ENCODE data around the gene RRP12. TPM values are rescaled to one million over a fixed set of nuclear protein-coding genes. Genes with fewer than 3 reads are reported as not detected.
A peak's percentile ranks its signal among the peaks of the same experiment; 100 is the strongest.

Gene RRP12
- total RNA-seq, 1 experiment from 2014 or later, result 86.2 TPM

DNA sequence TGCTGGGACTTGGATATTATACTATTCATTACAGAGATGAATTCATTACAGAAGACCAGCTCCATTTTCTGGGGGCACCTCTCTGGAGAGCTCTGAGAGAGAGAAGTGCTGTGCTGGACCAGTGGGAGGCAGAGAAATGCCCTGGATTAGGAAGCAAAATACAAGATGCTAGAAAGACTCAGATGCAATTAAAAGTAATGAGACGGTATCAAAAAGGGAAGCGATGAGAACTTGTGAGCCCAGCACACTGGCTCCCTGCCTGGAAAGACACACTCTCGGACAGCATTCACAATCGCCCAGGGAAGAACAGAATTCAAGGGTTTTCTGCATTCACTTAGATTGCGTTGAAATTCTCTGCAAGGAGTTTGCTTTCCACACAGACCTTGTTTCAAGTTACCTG is 63.1 kb downstream of the RRP12 start:
- H3K27me3 ChIP-seq (replicated peaks; ENCODE audit: insufficient read depth, low read depth, low read length, poor library complexity), result no peaks in the 10 kb centered on the region
- TF ChIP-seq EZH2 (IDR thresholded peaks at IDR 0.05; ENCODE audit: borderline replicate concordance, low read depth, low read length, poor library complexity, severe bottlenecking), result no peak
- no peak for TF ChIP-seq CTCF (conservative IDR thresholded peaks at IDR 0.05; ENCODE audit: low read depth, low read length)
- ChIA-PET CTCF (no interaction called here), POLR2A (ENCODE audit: low non-redundant PET) (interaction anchor here (0.7 kb wide), 1 partner anchor 766 kb away, joined by 3 read pairs; no protein-coding TSS in a partner anchor)
- H3K36me3 ChIP-seq (ENCODE audit: insufficient read depth, low read length, poor library complexity, severe bottlenecking), result no peaks in the 10 kb centered on the region
- H3K4me3 ChIP-seq (ENCODE audit: low read depth, low read length, poor library complexity, severe bottlenecking), result no peak overlapping the region
- intact Hi-C loops (cut with micrococcal nuclease; ENCODE audit: unreplicated experiment), result no loop called here
- DNase-seq (ENCODE audit: low spot score), result no peak
- peaks cover 18% of the 10 kb centered on the region for H3K4me1 ChIP-seq (ENCODE audit: insufficient read depth, low read length, poor library complexity, severe bottlenecking)
- no peak overlapping the region for H3K27ac ChIP-seq (ENCODE audit: low read depth, low read length, poor library complexity, severe bottlenecking)
- no TSS peak for BruUV-seq (replicated peaks)
- H3K9me3 ChIP-seq (ENCODE audit: low read depth, low read length, poor library complexity, severe bottlenecking), result no peaks in the 10 kb centered on the region

DNA sequence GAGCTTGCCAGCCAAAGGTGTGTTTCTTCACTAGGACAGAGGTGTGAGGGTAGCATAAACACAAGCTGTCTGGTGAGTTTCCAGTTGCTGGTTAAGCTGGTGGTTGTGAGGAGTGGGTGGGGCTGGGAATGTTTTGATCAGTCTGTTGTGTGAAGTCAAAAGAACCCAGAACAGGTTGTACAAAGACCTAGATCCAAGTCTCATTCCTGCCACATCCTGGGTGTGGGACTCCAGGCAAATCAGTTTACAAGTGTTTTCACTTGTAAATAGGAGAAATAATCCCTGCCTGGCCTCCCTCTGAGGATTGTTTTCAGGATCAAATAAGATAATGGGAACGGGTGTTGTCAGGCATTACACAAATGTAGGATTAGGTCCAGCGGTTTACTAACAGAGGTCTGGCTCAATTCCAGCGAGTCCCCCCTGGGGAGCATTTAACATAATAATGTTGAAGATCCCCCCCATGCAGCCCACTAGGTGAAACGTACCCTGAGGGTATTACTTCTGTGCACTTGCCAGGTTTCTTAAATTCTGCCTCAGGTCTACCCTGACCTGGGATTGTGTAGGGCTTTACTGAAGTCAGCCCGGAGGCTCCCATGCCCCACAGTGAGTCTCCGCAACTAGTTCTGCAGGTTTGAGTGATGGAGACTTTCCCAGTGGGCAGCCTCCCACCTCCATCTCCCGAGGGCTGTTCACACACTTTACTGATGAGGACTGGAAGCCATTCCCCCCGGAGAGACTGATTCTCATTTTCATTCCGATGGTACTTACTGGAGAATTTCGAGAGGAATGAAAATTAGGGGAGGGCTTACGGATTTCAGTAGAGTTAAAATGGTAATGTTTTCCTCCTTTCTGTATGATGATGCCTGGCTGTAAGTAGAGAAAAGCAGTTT is 64.0 kb downstream of the RRP12 start:
- H3K4me3 ChIP-seq (ENCODE audit: low read depth, low read length, poor library complexity, severe bottlenecking), result peak overlapping the region; percentile 15
- no TSS peak for BruUV-seq (replicated peaks)
- no peak overlapping the region for H3K27ac ChIP-seq (ENCODE audit: low read depth, low read length, poor library complexity, severe bottlenecking)
- intact Hi-C loops (cut with micrococcal nuclease; ENCODE audit: unreplicated experiment), result no loop called here
- no peaks in the 10 kb centered on the region for H3K27me3 ChIP-seq (replicated peaks; ENCODE audit: insufficient read depth, low read depth, low read length, poor library complexity)
- peaks cover 18% of the 10 kb centered on the region for H3K4me1 ChIP-seq (ENCODE audit: insufficient read depth, low read length, poor library complexity, severe bottlenecking)
- DNase-seq (ENCODE audit: low spot score), result peak; percentile 26
- POLR2A ChIA-PET (ENCODE audit: low non-redundant PET), result interaction anchor here (0.7 kb wide), 1 partner anchor 766 kb away, joined by 3 read pairs; no protein-coding TSS in a partner anchor
- no peak for TF ChIP-seq CTCF (conservative IDR thresholded peaks at IDR 0.05; ENCODE audit: low read depth, low read length)
- no peak for TF ChIP-seq EZH2 (IDR thresholded peaks at IDR 0.05; ENCODE audit: borderline replicate concordance, low read depth, low read length, poor library complexity, severe bottlenecking)
- CTCF ChIA-PET, result no interaction called here
- H3K36me3 ChIP-seq (ENCODE audit: insufficient read depth, low read length, poor library complexity, severe bottlenecking), result no peaks in the 10 kb centered on the region
- H3K9me3 ChIP-seq (ENCODE audit: low read depth, low read length, poor library complexity, severe bottlenecking), result no peaks in the 10 kb centered on the region

- no peak for DNase-seq (ENCODE audit: low spot score)
- CTCF ChIA-PET, result no interaction called here
- Histone ChIP-seq H3K27me3 (replicated peaks; ENCODE audit: insufficient read depth, low read depth, low read length, poor library complexity) (no peaks in the 10 kb centered on the region), H3K36me3 (ENCODE audit: insufficient read depth, low read length, poor library complexity, severe bottlenecking) (no peaks in the 10 kb centered on the region), H3K4me1 (ENCODE audit: insufficient read depth, low read length, poor library complexity, severe bottlenecking) (peaks cover 18% of the 10 kb centered on the region), H3K27ac (ENCODE audit: low read depth, low read length, poor library complexity, severe bottlenecking) (no peak overlapping the region), H3K4me3 (ENCODE audit: low read depth, low read length, poor library complexity, severe bottlenecking) (no peak overlapping the region), H3K9me3 (ENCODE audit: low read depth, low read length, poor library complexity, severe bottlenecking) (no peaks in the 10 kb centered on the region)
- intact Hi-C loops (cut with micrococcal nuclease; ENCODE audit: unreplicated experiment), result no loop called here
- TF ChIP-seq CTCF (conservative IDR thresholded peaks at IDR 0.05; ENCODE audit: low read depth, low read length) (no peak), EZH2 (IDR thresholded peaks at IDR 0.05; ENCODE audit: borderline replicate concordance, low read depth, low read length, poor library complexity, severe bottlenecking) (no peak)
- BruUV-seq (replicated peaks), result no TSS peak
- POLR2A ChIA-PET (ENCODE audit: low non-redundant PET), result no interaction called here
Measured at GRCh38 chr10:97336446-97336845, 64.7 kb downstream of the RRP12 start.
